ENCODE data around the gene PRDM15.

DNA sequence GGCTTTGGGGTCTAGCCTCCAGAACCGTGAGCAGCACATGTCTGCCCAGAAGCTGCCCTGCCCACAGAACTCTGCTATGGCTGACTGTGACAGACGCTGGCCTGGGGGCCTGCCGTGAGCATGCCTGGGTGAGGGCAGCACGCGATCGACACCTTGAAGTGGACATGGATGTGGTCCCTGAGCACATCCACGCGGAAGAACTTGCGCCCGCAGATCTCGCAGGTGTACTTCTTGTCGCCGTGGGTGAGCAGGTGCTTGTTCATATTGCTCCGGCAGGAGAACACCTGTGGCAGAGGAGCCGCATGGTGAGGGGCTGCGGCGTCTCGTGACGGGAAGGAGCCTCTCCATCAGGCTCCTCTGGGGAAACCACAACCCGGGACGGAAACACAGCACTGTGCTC lies 56.0 kb downstream of the PRDM15 start:
- TF ChIP-seq, protein P1, sequence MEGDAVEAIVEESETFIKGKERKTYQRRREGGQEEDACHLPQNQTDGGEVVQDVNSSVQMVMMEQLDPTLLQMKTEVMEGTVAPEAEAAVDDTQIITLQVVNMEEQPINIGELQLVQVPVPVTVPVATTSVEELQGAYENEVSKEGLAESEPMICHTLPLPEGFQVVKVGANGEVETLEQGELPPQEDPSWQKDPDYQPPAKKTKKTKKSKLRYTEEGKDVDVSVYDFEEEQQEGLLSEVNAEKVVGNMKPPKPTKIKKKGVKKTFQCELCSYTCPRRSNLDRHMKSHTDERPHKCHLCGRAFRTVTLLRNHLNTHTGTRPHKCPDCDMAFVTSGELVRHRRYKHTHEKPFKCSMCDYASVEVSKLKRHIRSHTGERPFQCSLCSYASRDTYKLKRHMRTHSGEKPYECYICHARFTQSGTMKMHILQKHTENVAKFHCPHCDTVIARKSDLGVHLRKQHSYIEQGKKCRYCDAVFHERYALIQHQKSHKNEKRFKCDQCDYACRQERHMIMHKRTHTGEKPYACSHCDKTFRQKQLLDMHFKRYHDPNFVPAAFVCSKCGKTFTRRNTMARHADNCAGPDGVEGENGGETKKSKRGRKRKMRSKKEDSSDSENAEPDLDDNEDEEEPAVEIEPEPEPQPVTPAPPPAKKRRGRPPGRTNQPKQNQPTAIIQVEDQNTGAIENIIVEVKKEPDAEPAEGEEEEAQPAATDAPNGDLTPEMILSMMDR (IDR thresholded peaks at IDR 0.05 in 2 of 3, conservative IDR thresholded peaks at IDR 0.05 in 1 of 3; ENCODE audit: borderline replicate concordance in 1 of 3, insufficient read depth in 1 of 3, low read depth in 2 of 3, low read length in 2 of 3), result no peak
- TF ChIP-seq POLR2A (IDR thresholded peaks at IDR 0.05; ENCODE audit: borderline replicate concordance, extremely low read depth, insufficient read depth, insufficient read length) (no peak), RAD21 (IDR thresholded peaks at IDR 0.05; ENCODE audit: low read depth) (no peak), EZH2 (IDR thresholded peaks at IDR 0.05) (no peak), SIN3A (IDR thresholded peaks at IDR 0.05; ENCODE audit: low read depth) (no peak), ZNF274 (IDR thresholded peaks at IDR 0.05; ENCODE audit: low read depth, low read length) (no peak), SP1 (IDR thresholded peaks at IDR 0.05; ENCODE audit: low read depth) (no peak), EZH2phosphoT487 (IDR thresholded peaks at IDR 0.05; ENCODE audit: borderline replicate concordance) (no peak)
- TF ChIP-seq, protein P2, sequence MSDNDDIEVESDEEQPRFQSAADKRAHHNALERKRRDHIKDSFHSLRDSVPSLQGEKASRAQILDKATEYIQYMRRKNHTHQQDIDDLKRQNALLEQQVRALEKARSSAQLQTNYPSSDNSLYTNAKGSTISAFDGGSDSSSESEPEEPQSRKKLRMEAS (IDR thresholded peaks at IDR 0.05), result no peak
